Measurements from ENCODE around the gene PLA2G2F. TPM values are rescaled to one million over a fixed set of nuclear protein-coding genes. Genes with fewer than 3 reads are reported as not detected.

PLA2G2F gene
- total and polyA plus RNA-seq, 9 of the 15 experiments (the other 6 are each of a cell fraction or from before 2014, with no cell fraction given): not detected

GRCh38 chr1:20190256-20191160 is 51.4 kb downstream of the PLA2G2F start:
- Histone ChIP-seq H3K79me2 (ENCODE audit: control insufficient read depth, insufficient read depth, low read length) (peaks cover 46% of the 10 kb centered on the region), H3K9me1 (ENCODE audit: control insufficient read depth, insufficient read depth, low read length) (no peaks in the 10 kb centered on the region), H3K27me3 (ENCODE audit: control insufficient read depth in 2 of 2, insufficient read depth in 2 of 2, low read length in 2 of 2) (no peaks in the 10 kb centered on the region), H4K20me1 (replicated peaks; ENCODE audit: control insufficient read depth, insufficient read depth, low read length) (no peaks in the 10 kb centered on the region), H3K4me3 (no peak overlapping the region), H3K9ac (ENCODE audit: insufficient read depth in 1 of 2, low read depth in 2 of 2, low read length in 2 of 2) (peak overlapping the region in 1 of 2 experiments; percentile 4; a peak in 1 of 4 replicates), H3K4me1 (replicated peaks in 1 of 2; ENCODE audit: control insufficient read depth in 2 of 2, insufficient read depth in 2 of 2, low read length in 2 of 2) (peaks cover 50 to 68% of the 10 kb centered on the region in 2 experiments), H3K36me3 (ENCODE audit: control insufficient read depth, insufficient read depth, low read length) (peaks cover 33% of the 10 kb centered on the region; the same call in 2 of the 3 replicates), H3K4me2 (ENCODE audit: insufficient read depth, low read length) (no peak overlapping the region), H3K9me3 (replicated peaks; ENCODE audit: control insufficient read depth, insufficient read depth, low read depth, low read length) (no peaks in the 10 kb centered on the region), H2AFZ (ENCODE audit: low read depth, low read length) (no peak overlapping the region), H3K27ac (ENCODE audit: extremely low read depth, low read depth, low read length) (no peak overlapping the region)
- TF ChIP-seq, protein P1, sequence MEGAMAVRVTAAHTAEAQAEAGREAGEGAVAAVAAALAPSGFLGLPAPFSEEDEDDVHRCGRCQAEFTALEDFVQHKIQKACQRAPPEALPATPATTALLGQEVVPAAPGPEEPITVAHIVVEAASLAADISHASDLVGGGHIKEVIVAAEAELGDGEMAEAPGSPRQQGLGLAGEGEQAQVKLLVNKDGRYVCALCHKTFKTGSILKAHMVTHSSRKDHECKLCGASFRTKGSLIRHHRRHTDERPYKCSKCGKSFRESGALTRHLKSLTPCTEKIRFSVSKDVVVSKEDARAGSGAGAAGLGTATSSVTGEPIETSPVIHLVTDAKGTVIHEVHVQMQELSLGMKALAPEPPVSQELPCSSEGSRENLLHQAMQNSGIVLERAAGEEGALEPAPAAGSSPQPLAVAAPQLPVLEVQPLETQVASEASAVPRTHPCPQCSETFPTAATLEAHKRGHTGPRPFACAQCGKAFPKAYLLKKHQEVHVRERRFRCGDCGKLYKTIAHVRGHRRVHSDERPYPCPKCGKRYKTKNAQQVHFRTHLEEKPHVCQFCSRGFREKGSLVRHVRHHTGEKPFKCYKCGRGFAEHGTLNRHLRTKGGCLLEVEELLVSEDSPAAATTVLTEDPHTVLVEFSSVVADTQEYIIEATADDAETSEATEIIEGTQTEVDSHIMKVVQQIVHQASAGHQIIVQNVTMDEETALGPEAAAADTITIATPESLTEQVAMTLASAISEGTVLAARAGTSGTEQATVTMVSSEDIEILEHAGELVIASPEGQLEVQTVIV (CRISPR knock-in tag; IDR thresholded peaks at IDR 0.05; ENCODE audit: borderline replicate concordance): 0 out of 2 replicates have a peak, but pooled peaks have one; percentile 48
- no peak for TF ChIP-seq SIN3A (IDR thresholded peaks at IDR 0.05; ENCODE audit: borderline replicate concordance in 2 of 2, control insufficient read depth in 1 of 2, low read depth in 2 of 2, low read length in 2 of 2)
- POLR2A ChIA-PET: interaction anchor here (0.7 to 1.9 kb wide), 4 partner anchors 16 to 269 kb away, joined by 3 to 6 read pairs (median 3); no protein-coding TSS in a partner anchor
- in situ Hi-C loops (cut with MboI): no loop called here
- CTCF ChIA-PET (ENCODE audit: low intra/inter-chr PET ratio): no interaction called here
- intact Hi-C loops (cut with micrococcal nuclease): no loop called here
- FAIRE-seq: no peak
- BruUV-seq (replicated peaks): no TSS peak
- DNase-seq (ENCODE audit: extremely low read depth in 1 of 4, low spot score in 3 of 4): no peak
- ATAC-seq: no peak
- WGBS (ENCODE audit: insufficient coverage, low coverage, missing lambda C conversion rate): 80% methylated on average over 19 of the region's 19 CpGs

Measured in K562 (cell line).